A673 (cell line): ENCODE data around the gene RASGEF1C. TPM values are rescaled to one million over a fixed set of nuclear protein-coding genes. Genes with fewer than 3 reads are reported as not detected.

Source experiments
- BruUV-seq: library from RNA; stranded (reverse); fragments of 400-500 nt; replicated peaks from 2 replicates; lab custom pipeline; 2021; lab: Mats Ljungman, UMichigan
- CTCF ChIA-PET: fragments of 300-600 bp; sonication (Branson Sonifier 250); formaldehyde crosslinking; loops from one replicate; lab custom pipeline; 2022; ENCODE audit warnings: antibody characterized with exemption; lab: Charles Lee
- POLR2A ChIA-PET: fragments of 300-600 bp; sonication (Branson Sonifier 250); formaldehyde crosslinking; loops from one replicate; lab custom pipeline; 2022; ENCODE audit warnings: antibody characterized with exemption; ENCODE audit not compliant: low non-redundant PET; lab: Charles Lee
- DNase-seq: peaks from one replicate; pipeline ENCODE4 v3.0.0-alpha.2; 2015; ENCODE audit warnings: low spot score
- H3K27ac ChIP-seq: fragments of 200-600 bp; sonication (generic); 2 replicates; pipeline ENCODE4 v1.5.1; 2016; ENCODE audit warnings: mixed run types, low read depth, mild to moderate bottlenecking, mixed read lengths, antibody characterized with exemption, low read length; ENCODE audit not compliant: poor library complexity, severe bottlenecking
- H3K27me3 ChIP-seq: fragments of 200-600 bp; sonication (generic); replicated peaks from 2 replicates; pipeline ENCODE4 v1.6.1; 2017; ENCODE audit warnings: mixed run types, low read depth, mild to moderate bottlenecking, mixed read lengths, antibody characterized with exemption, low read length; ENCODE audit not compliant: insufficient read depth, poor library complexity
- H3K36me3 ChIP-seq: fragments of 200-600 bp; sonication (generic); 2 replicates; pipeline ENCODE4 v1.6.1; 2016; ENCODE audit warnings: mixed run types, mild to moderate bottlenecking, mixed read lengths, antibody characterized with exemption, low read length; ENCODE audit not compliant: insufficient read depth, poor library complexity, severe bottlenecking
- H3K4me1 ChIP-seq: fragments of 200-600 bp; sonication (generic); 2 replicates; pipeline ENCODE4 v1.6.1; 2017; ENCODE audit warnings: mixed run types, mild to moderate bottlenecking, mixed read lengths, antibody characterized with exemption, low read length; ENCODE audit not compliant: insufficient read depth, poor library complexity, severe bottlenecking
- H3K4me3 ChIP-seq: fragments of 200-600 bp; sonication (generic); 2 replicates; pipeline ENCODE4 v1.5.1; 2016; ENCODE audit warnings: low read depth, mixed run types, mild to moderate bottlenecking, mixed read lengths, low read length; ENCODE audit not compliant: poor library complexity, severe bottlenecking
- H3K9me3 ChIP-seq: fragments of 200-600 bp; sonication (generic); 2 replicates; pipeline ENCODE4 v1.6.1; 2016; ENCODE audit warnings: mixed run types, low read depth, mild to moderate bottlenecking, mixed read lengths, antibody characterized with exemption, low read length; ENCODE audit not compliant: poor library complexity, severe bottlenecking
- EZH2 ChIP-seq: fragments of 200-600 bp; sonication (generic); IDR thresholded peaks from 2 replicates; pipeline ENCODE4 v1.6.1; 2017; ENCODE audit warnings: borderline replicate concordance, low read depth, mild to moderate bottlenecking, mixed read lengths, antibody characterized with exemption, low read length; ENCODE audit not compliant: poor library complexity, severe bottlenecking
- intact Hi-C: fragments of 100-400 bp; cut with micrococcal nuclease; formaldehyde crosslinking; loops from one replicate; pipeline ENCODE4 v1.10.0; 2022; ENCODE audit not compliant: unreplicated experiment
- total RNA-seq: library from RNA; stranded (reverse); gene quantifications from 2 replicates; pipeline ENCODE4 v1.2.3, GENCODE V29; 2021
- TF ChIP-seq, protein P1 (sequence below): fragments of 300-800, 200-600 bp; sonication (generic); conservative IDR thresholded peaks from 2 replicates; pipeline ENCODE4 v1.5.1; 2017; ENCODE audit warnings: low read depth, mild to moderate bottlenecking, antibody characterized with exemption, low read length, moderate library complexity, mixed read lengths

The RASGEF1C gene
- total RNA-seq, 1 experiment from 2014 or later: not detected

DNA sequence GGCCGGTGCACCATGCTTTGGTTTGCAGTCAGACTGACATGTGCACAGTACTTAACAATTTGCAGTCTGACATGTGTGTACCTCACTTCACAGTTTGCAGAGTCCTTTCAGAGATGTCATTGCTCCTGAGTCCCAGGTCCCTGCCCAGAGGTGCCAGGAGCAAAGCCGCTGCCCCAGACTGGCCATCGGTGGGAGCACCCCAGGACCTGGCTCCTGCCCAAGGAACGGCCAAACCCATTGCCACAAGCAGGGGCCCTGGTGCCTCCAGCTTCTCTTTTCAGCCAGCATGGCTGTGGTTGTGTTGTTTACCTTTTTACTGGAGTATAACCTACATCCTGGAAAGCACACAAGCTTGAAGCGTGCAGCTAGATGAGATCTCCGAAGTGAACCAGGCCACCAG lies 28.6 kb downstream of the RASGEF1C start:
- no peaks in the 10 kb centered on the region for H3K36me3 ChIP-seq
- CTCF ChIA-PET: no interaction called here
- no peak overlapping the region for H3K4me3 ChIP-seq
- BruUV-seq: no TSS peak
- no peaks in the 10 kb centered on the region for H3K4me1 ChIP-seq
- POLR2A ChIA-PET: no interaction called here
- no peak for DNase-seq
- intact Hi-C loops: no loop called here
- no peak overlapping the region for H3K27ac ChIP-seq
- H3K27me3 ChIP-seq: no peaks in the 10 kb centered on the region
- no peak for TF ChIP-seq EZH2
- TF ChIP-seq, protein P1, sequence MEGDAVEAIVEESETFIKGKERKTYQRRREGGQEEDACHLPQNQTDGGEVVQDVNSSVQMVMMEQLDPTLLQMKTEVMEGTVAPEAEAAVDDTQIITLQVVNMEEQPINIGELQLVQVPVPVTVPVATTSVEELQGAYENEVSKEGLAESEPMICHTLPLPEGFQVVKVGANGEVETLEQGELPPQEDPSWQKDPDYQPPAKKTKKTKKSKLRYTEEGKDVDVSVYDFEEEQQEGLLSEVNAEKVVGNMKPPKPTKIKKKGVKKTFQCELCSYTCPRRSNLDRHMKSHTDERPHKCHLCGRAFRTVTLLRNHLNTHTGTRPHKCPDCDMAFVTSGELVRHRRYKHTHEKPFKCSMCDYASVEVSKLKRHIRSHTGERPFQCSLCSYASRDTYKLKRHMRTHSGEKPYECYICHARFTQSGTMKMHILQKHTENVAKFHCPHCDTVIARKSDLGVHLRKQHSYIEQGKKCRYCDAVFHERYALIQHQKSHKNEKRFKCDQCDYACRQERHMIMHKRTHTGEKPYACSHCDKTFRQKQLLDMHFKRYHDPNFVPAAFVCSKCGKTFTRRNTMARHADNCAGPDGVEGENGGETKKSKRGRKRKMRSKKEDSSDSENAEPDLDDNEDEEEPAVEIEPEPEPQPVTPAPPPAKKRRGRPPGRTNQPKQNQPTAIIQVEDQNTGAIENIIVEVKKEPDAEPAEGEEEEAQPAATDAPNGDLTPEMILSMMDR: no peak
- H3K9me3 ChIP-seq: no peaks in the 10 kb centered on the region

DNA sequence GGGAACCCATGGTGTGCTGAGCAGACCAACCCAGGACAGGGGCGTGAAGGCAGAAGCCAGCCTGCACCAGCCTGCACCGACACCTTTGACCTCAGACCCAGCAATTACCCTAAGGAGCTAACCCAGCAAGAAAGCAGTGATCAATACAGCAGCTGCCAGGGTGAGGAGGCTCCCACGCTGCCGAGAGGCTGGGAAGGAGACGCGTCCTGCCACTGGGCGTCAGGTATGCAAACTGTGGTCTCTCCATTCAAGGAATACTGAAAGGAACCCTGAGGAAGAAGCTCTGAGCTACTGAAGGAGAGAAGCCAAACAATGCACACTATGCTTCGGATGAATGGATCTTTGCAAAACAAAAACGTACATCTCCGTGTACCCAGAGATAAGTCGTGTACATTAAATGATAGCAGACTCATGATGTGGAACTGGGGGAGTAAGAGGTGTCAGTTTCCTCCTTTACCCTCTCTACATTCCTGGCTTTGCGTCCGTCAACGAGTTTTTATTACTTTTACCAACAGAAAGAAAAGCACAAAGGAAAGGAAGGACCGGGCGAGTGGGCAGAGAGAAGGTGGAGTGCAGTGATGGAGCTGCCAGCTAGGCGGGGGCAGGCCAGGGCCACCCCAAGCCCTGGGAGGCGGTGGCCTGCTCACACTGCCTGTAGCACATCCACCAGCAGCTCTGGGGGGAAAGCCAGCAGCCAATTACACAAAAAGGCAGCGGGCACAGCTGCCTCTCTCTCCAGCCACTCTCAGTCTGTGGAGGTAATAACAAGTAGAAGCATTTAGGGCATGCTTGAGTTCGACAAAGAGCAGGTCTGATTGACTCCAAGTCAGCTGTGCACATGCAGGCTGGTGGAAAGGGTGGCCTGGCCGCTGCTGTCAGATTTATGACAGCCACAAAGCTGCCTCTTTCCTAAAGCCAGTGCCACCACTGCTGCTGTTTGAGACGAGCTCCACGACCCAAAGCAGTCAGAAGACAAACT lies 29.3 kb downstream of the RASGEF1C start:
- H3K9me3 ChIP-seq: no peaks in the 10 kb centered on the region
- POLR2A ChIA-PET: no interaction called here
- no TSS peak for BruUV-seq
- intact Hi-C loops: no loop called here
- no peaks in the 10 kb centered on the region for H3K36me3 ChIP-seq
- no peak for TF ChIP-seq EZH2
- TF ChIP-seq, protein P1: no peak
- CTCF ChIA-PET: no interaction called here
- no peak overlapping the region for H3K27ac ChIP-seq
- no peak overlapping the region for H3K4me3 ChIP-seq
- no peaks in the 10 kb centered on the region for H3K27me3 ChIP-seq
- DNase-seq: no peak
- no peaks in the 10 kb centered on the region for H3K4me1 ChIP-seq

DNA sequence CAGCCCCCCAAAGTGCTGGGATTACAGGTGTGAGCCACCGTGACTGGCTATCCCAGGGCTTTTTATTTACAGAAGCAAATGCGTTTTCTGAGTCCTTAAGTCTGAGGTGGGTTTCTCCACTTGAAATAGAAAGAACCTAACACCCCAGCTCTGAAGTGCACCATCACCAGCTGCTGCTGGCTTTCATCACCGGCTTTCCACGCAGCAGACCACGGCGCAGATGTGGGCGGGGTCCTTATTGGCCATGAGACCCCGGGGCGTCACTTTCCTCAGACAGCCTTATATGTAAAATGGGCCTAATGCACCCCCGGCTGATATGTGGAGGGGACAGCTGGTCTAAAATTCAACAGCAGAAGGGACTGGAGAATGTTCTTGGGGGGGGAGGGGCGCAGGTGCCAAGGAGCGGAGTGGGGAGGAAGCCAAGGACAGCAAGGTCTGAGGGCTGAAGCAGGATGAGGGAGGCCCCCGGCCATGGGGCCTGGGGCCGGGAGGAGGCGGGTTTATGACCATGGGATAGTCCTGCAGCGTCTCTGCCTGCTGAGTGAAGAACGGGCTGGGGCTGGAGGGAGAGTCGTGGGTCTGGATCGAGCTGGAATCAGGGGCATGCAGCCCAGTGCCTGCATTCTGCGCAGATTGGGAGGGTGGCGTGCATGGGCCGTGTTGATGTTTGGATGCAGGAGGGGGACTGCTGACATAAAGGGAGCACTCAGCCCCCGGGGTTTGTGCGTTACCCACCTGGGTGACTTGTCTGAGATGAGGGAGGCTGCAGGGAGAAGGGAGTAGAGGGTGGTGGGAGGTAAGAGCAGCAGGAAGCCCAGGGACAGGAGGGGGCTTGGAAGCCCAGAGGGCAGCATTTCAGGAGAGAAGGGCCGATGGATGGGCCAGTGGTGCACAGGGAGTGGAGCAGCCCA lies 30.2 kb downstream of the RASGEF1C start:
- no TSS peak for BruUV-seq
- H3K9me3 ChIP-seq: no peaks in the 10 kb centered on the region
- DNase-seq: no peak
- H3K4me3 ChIP-seq: no peak overlapping the region
- CTCF ChIA-PET: no interaction called here
- H3K4me1 ChIP-seq: no peaks in the 10 kb centered on the region
- no peaks in the 10 kb centered on the region for H3K36me3 ChIP-seq
- intact Hi-C loops: no loop called here
- H3K27ac ChIP-seq: no peak overlapping the region
- TF ChIP-seq EZH2: no peak
- TF ChIP-seq, protein P1: no peak
- POLR2A ChIA-PET: no interaction called here
- no peaks in the 10 kb centered on the region for H3K27me3 ChIP-seq
